ENCODE measurements around the gene SLC25A42. TPM values are rescaled to one million over a fixed set of nuclear protein-coding genes. Genes with fewer than 3 reads are reported as not detected.

Gene SLC25A42
- total RNA-seq, 2 donors from 2014 or later, result 6.6 to 7.2 TPM

DNA sequence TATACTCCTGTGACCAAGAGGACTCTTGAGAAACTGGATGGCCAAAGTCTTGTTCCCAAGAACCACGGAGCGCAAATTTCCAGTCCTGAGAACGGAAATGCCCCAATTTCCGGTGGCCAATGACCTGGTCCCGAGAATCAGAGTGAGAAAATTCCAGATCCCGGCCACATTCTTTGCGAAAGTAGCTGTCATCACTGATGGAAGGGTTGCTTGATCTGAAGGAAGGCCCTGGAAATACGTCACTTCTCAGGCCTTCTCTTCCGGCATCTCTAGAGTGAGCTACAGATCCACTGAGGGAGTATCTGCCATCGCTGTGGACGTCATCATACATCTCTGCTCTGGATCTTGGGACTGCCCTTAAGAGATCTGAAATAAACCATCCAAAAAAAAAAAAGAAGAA, 37.9 kb upstream of the SLC25A42 start:
- Mint-ChIP-seq H3K4me3 (no peak overlapping the region), H3K36me3 (ENCODE audit: low read depth) (peaks cover 79% of the 10 kb centered on the region), H3K27ac (peak overlapping the region; percentile 20), H3K4me1 (no peaks in the 10 kb centered on the region), H3K27me3 (ENCODE audit: insufficient read depth) (no peaks in the 10 kb centered on the region), H3K9me3 (no peaks in the 10 kb centered on the region)
- H3K36me3 ChIP-seq (ENCODE audit: control insufficient read depth, insufficient read depth, low read length), result peaks cover 86% of the 10 kb centered on the region
- DNase-seq, result no peak
- 96% methylated on average over 11 of the region's 11 CpGs for WGBS, 2 experiments (ENCODE audit: insufficient coverage in 1 of 2, insufficient read length in 1 of 2)
- no peaks in the 10 kb centered on the region for H3K27me3 ChIP-seq (ENCODE audit: control insufficient read depth, insufficient read depth, low read length, poor library complexity, severe bottlenecking)
- H3K27ac ChIP-seq (ENCODE audit: low read depth, low read length), result no peak overlapping the region
- no peak overlapping the region for H3K4me3 ChIP-seq (ENCODE audit: low read length)
- TF ChIP-seq, protein P1, sequence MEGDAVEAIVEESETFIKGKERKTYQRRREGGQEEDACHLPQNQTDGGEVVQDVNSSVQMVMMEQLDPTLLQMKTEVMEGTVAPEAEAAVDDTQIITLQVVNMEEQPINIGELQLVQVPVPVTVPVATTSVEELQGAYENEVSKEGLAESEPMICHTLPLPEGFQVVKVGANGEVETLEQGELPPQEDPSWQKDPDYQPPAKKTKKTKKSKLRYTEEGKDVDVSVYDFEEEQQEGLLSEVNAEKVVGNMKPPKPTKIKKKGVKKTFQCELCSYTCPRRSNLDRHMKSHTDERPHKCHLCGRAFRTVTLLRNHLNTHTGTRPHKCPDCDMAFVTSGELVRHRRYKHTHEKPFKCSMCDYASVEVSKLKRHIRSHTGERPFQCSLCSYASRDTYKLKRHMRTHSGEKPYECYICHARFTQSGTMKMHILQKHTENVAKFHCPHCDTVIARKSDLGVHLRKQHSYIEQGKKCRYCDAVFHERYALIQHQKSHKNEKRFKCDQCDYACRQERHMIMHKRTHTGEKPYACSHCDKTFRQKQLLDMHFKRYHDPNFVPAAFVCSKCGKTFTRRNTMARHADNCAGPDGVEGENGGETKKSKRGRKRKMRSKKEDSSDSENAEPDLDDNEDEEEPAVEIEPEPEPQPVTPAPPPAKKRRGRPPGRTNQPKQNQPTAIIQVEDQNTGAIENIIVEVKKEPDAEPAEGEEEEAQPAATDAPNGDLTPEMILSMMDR (conservative IDR thresholded peaks at IDR 0.05), result no peak
- H3K4me1 ChIP-seq (ENCODE audit: control insufficient read depth, insufficient read depth, low read length), result no peaks in the 10 kb centered on the region
- no peaks in the 10 kb centered on the region for H3K9me3 ChIP-seq (ENCODE audit: control insufficient read depth, low read length)
- H3K9ac ChIP-seq (ENCODE audit: extremely low read depth, low read length, poor library complexity, severe bottlenecking), result no peak overlapping the region

DNA sequence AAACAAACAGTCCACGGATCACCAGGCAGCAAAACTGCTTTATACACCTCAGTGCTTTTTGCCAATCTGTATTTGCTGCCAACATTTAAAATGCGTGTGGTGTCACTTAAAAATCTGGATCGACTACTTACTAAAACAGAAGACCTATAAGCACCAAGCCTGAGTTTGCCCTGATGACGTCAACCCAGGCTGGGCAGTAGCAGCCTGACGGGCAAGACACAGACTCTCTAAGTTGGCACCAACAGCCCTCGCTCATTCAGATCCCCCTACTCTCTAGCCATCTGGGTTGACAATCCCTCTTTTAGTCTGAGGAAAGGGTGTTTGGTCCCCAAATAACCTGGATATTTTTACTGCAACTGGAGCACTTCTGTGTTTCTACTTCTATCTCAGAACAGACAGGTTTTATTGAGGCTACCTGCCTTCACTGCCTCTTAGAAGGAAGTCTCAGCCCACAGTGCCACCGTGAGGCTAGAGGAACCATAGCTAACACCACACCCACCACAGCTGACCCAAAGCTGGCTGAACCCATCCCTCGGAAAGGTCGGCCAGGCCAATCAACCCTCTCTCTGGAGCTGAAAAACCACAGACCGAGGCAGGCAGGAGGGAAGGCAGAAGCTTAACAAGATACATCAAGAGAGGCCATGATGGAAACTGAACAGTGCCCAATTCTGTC, 37.4 kb upstream of the SLC25A42 start:
- Histone ChIP-seq H3K36me3 (ENCODE audit: control insufficient read depth, insufficient read depth, low read length) (peaks cover 86% of the 10 kb centered on the region), H3K4me3 (ENCODE audit: low read length) (no peak overlapping the region), H3K27ac (ENCODE audit: low read depth, low read length) (no peak overlapping the region), H3K27me3 (ENCODE audit: control insufficient read depth, insufficient read depth, low read length, poor library complexity, severe bottlenecking) (no peaks in the 10 kb centered on the region), H3K9me3 (ENCODE audit: control insufficient read depth, low read length) (no peaks in the 10 kb centered on the region), H3K9ac (ENCODE audit: extremely low read depth, low read length, poor library complexity, severe bottlenecking) (no peak overlapping the region), H3K4me1 (ENCODE audit: control insufficient read depth, insufficient read depth, low read length) (no peaks in the 10 kb centered on the region)
- DNase-seq, result peak; percentile 65
- TF ChIP-seq, protein P1 (conservative IDR thresholded peaks at IDR 0.05), result peak; percentile 56
- 91 to 94% methylated on average over 9 to 10 of the region's 10 CpGs for WGBS, 2 experiments (ENCODE audit: insufficient coverage in 1 of 2, insufficient read length in 1 of 2)
- no peak overlapping the region for H3K27ac Mint-ChIP-seq
- H3K27me3 Mint-ChIP-seq (ENCODE audit: insufficient read depth), result no peaks in the 10 kb centered on the region
- H3K4me1 Mint-ChIP-seq, result no peaks in the 10 kb centered on the region
- peaks cover 77% of the 10 kb centered on the region for H3K36me3 Mint-ChIP-seq (ENCODE audit: low read depth)
- no peaks in the 10 kb centered on the region for H3K9me3 Mint-ChIP-seq
- no peak overlapping the region for H3K4me3 Mint-ChIP-seq

DNA sequence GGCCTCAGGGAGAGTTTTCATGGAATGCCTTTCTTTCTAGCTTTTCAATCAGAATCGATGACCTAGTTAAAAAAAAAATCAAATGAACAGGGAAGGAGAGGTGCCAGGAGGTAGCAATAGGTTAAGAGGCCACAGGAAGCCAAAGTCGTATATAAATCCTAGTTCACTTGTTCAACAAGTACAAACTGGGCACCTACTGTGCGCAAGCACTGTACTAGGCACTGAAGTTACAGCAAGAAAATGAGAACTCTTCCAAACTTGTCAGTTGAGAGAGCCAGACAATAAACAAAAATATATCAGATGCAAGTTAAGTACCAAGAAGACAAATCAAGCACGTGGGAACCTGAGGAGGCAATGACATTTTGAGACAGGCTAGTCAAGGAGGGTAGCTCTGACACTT, 36.6 kb upstream of the SLC25A42 start:
- H3K36me3 ChIP-seq (ENCODE audit: control insufficient read depth, insufficient read depth, low read length), result peaks cover 86% of the 10 kb centered on the region
- TF ChIP-seq, protein P1 (conservative IDR thresholded peaks at IDR 0.05), result no peak
- H3K36me3 Mint-ChIP-seq (ENCODE audit: low read depth), result peaks cover 81% of the 10 kb centered on the region

More for the DNA sequence above, 36.6 kb upstream of the SLC25A42 start:
- Mint-ChIP-seq H3K9me3 (no peaks in the 10 kb centered on the region), H3K4me3 (no peak overlapping the region), H3K27ac (no peak overlapping the region), H3K27me3 (ENCODE audit: insufficient read depth) (no peaks in the 10 kb centered on the region), H3K4me1 (peaks cover 5% of the 10 kb centered on the region)
- H3K4me1 ChIP-seq (ENCODE audit: control insufficient read depth, insufficient read depth, low read length), result no peaks in the 10 kb centered on the region
- H3K4me3 ChIP-seq (ENCODE audit: low read length), result no peak overlapping the region
- no peak for DNase-seq
- H3K9me3 ChIP-seq (ENCODE audit: control insufficient read depth, low read length), result no peaks in the 10 kb centered on the region
- 93 to 95% methylated on average over 3 to 4 of the region's 4 CpGs for WGBS, 2 experiments (ENCODE audit: insufficient coverage in 1 of 2, insufficient read length in 1 of 2)
- H3K9ac ChIP-seq (ENCODE audit: extremely low read depth, low read length, poor library complexity, severe bottlenecking), result no peak overlapping the region
- H3K27me3 ChIP-seq (ENCODE audit: control insufficient read depth, insufficient read depth, low read length, poor library complexity, severe bottlenecking), result no peaks in the 10 kb centered on the region
- no peak overlapping the region for H3K27ac ChIP-seq (ENCODE audit: low read depth, low read length)
